ENCODE results near the gene DDAH1. TPM values are rescaled to one million over a fixed set of nuclear protein-coding genes. Genes with fewer than 3 reads are reported as not detected.

DDAH1 gene
- total RNA-seq, 2 experiments from 2014 or later, result not detected

DNA sequence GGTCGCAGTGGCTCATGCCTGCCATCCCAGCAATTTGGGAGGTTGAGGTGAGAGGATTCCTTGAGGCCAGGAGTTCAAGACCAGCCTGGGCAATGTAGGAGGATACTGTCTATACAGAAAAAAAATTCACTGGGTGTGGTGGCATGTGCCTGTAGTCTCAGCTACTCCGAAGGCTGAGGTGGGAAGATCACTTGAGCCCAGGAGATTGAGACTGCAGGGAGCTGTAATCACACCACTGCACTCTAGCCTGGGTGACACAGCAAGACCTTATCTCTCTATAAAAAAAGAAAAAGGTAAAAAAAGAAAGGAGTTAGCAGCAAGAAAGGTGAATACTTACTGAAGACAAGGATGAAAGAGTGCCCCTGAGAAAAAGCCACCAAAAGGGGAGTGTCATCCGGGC, 164.8 kb downstream of the DDAH1 start:
- Histone ChIP-seq H3K4me1 (ENCODE audit: insufficient read depth, low read length) (peaks cover 13% of the 10 kb centered on the region), H3K9me3 (ENCODE audit: control insufficient read depth in 1 of 2, insufficient read depth in 1 of 2, low read length in 2 of 2) (no peaks in the 10 kb centered on the region), H3K4me3 (ENCODE audit: low read length) (no peak overlapping the region), H3K27me3 (ENCODE audit: control insufficient read depth in 1 of 2, insufficient read depth in 2 of 2, low read length in 2 of 2) (no peaks in the 10 kb centered on the region), H3K36me3 (ENCODE audit: insufficient read depth, low read length) (no peaks in the 10 kb centered on the region), H3K27ac (ENCODE audit: low read depth in 1 of 2, low read length in 2 of 2) (no peak overlapping the region)
- TF ChIP-seq, protein P1, sequence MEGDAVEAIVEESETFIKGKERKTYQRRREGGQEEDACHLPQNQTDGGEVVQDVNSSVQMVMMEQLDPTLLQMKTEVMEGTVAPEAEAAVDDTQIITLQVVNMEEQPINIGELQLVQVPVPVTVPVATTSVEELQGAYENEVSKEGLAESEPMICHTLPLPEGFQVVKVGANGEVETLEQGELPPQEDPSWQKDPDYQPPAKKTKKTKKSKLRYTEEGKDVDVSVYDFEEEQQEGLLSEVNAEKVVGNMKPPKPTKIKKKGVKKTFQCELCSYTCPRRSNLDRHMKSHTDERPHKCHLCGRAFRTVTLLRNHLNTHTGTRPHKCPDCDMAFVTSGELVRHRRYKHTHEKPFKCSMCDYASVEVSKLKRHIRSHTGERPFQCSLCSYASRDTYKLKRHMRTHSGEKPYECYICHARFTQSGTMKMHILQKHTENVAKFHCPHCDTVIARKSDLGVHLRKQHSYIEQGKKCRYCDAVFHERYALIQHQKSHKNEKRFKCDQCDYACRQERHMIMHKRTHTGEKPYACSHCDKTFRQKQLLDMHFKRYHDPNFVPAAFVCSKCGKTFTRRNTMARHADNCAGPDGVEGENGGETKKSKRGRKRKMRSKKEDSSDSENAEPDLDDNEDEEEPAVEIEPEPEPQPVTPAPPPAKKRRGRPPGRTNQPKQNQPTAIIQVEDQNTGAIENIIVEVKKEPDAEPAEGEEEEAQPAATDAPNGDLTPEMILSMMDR (IDR thresholded peaks at IDR 0.05), result no peak
- CTCF ChIA-PET, result no interaction called here
- H3K27ac Mint-ChIP-seq, result no peak overlapping the region
- no peak for ATAC-seq (ENCODE audit: poor library complexity)
- intact Hi-C loops (cut with DNase I, micrococcal nuclease), result no loop called here
- H3K27me3 Mint-ChIP-seq, result no peaks in the 10 kb centered on the region
- H3K36me3 Mint-ChIP-seq (ENCODE audit: low read depth), result no peaks in the 10 kb centered on the region
- H3K4me1 Mint-ChIP-seq (ENCODE audit: low read depth), result peaks cover 10% of the 10 kb centered on the region
- DNase-seq, result no peak
- H3K9me3 Mint-ChIP-seq, result no peaks in the 10 kb centered on the region
- no peak overlapping the region for H3K4me3 Mint-ChIP-seq
- POLR2A ChIA-PET, result no interaction called here

DNA sequence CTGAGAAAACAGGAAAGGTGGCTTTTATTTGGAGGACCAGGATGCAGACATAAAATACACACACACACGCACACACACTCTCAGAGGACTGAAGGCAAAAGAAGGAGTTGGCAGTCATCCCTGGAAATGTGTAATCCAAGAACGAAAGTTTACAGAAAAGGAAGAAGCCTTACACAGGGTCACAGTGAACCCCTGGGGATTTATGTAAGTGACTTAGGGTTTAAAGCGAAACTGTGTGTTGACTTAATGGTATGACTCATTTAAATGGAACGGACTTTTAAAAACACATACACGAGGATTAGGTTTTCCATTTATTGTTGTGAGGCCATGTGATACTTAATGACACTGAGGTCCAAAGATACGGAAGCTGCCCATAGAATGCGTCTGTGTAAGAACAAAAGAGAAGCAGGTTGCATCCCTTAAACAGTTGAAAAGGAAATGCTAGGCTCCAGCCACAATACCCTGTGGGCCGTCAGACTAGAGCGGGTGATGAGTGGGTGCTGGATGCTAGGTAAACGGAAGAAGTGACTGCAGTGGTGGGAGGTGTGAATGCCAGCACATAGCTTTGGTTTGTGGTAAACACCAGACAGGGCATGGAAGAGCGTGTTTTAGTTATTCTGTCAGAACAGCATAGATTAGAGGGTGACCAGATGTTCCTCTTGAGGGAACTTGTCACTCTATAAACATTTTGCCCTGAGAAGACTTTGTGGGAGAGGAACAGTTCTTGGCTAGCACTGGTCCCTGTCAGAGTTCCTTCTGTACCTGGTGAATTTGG, 166.9 kb downstream of the DDAH1 start:
- no peaks in the 10 kb centered on the region for H3K36me3 ChIP-seq (ENCODE audit: insufficient read depth, low read length)
- Mint-ChIP-seq H3K27ac (peak overlapping the region; percentile 19), H3K27me3 (no peaks in the 10 kb centered on the region), H3K4me3 (no peak overlapping the region), H3K4me1 (ENCODE audit: low read depth) (peaks cover 10% of the 10 kb centered on the region), H3K9me3 (no peaks in the 10 kb centered on the region), H3K36me3 (ENCODE audit: low read depth) (no peaks in the 10 kb centered on the region)
- no peaks in the 10 kb centered on the region for H3K27me3 ChIP-seq (ENCODE audit: control insufficient read depth in 1 of 2, insufficient read depth in 2 of 2, low read length in 2 of 2)
- H3K27ac ChIP-seq (ENCODE audit: low read depth in 1 of 2, low read length in 2 of 2), result no peak overlapping the region
- peak in 11 of 14 experiments; percentile 16 to 81 (median 31) for DNase-seq
- TF ChIP-seq, protein P1 (IDR thresholded peaks at IDR 0.05), result no peak
- ChIA-PET CTCF (interaction anchor here (1.6 kb wide), 1 partner anchor 18 kb away, joined by 3 read pairs; no protein-coding TSS in a partner anchor), POLR2A (no interaction called here)
- no peak overlapping the region for H3K4me3 ChIP-seq (ENCODE audit: low read length)
- no peaks in the 10 kb centered on the region for H3K9me3 ChIP-seq (ENCODE audit: control insufficient read depth in 1 of 2, insufficient read depth in 1 of 2, low read length in 2 of 2)
- intact Hi-C loops (cut with DNase I, micrococcal nuclease), result no loop called here
- peaks cover 13% of the 10 kb centered on the region for H3K4me1 ChIP-seq (ENCODE audit: insufficient read depth, low read length)
- ATAC-seq (ENCODE audit: poor library complexity), result peak; percentile 87

GRCh38 chr1:85297538-85297854, 167.5 kb downstream of the DDAH1 start:
- peaks cover 13% of the 10 kb centered on the region for H3K4me1 ChIP-seq (ENCODE audit: insufficient read depth, low read length)
- DNase-seq (no peak), ATAC-seq (ENCODE audit: poor library complexity) (no peak)
- no peak overlapping the region for H3K27ac ChIP-seq (ENCODE audit: low read depth in 1 of 2, low read length in 2 of 2)
- ChIA-PET CTCF (interaction anchor here (1.0 to 1.6 kb wide), 2 partner anchors 18 to 105 kb away, joined by 3 read pairs; no protein-coding TSS in a partner anchor), POLR2A (no interaction called here)
- peaks cover 10% of the 10 kb centered on the region for H3K4me1 Mint-ChIP-seq (ENCODE audit: low read depth)
- no peak overlapping the region for H3K27ac Mint-ChIP-seq
- intact Hi-C loops (cut with DNase I, micrococcal nuclease), result no loop called here
- no peaks in the 10 kb centered on the region for H3K36me3 Mint-ChIP-seq (ENCODE audit: low read depth)
- no peak overlapping the region for H3K4me3 Mint-ChIP-seq
- TF ChIP-seq, protein P1 (IDR thresholded peaks at IDR 0.05), result no peak
- no peaks in the 10 kb centered on the region for H3K36me3 ChIP-seq (ENCODE audit: insufficient read depth, low read length)
- no peaks in the 10 kb centered on the region for H3K27me3 ChIP-seq (ENCODE audit: control insufficient read depth in 1 of 2, insufficient read depth in 2 of 2, low read length in 2 of 2)
- H3K9me3 ChIP-seq (ENCODE audit: control insufficient read depth in 1 of 2, insufficient read depth in 1 of 2, low read length in 2 of 2), result no peaks in the 10 kb centered on the region
- no peak overlapping the region for H3K4me3 ChIP-seq (ENCODE audit: low read length)
- no peaks in the 10 kb centered on the region for H3K27me3 Mint-ChIP-seq
- no peaks in the 10 kb centered on the region for H3K9me3 Mint-ChIP-seq
